Activated CD4-positive, alpha-beta T cell treated with anti-CD3 and anti-CD28 coated beads for 1 hour (primary cell): ENCODE results near the gene ABHD10.
A peak's percentile ranks its signal among the peaks of the same experiment; 100 is the strongest.

Experiments
- DNase-seq: peaks from one replicate; pipeline ENCODE4 v3.0.0-alpha.2; 2020

Gene ABHD10

GRCh38 chr3:112002096-112002971, 23.5 kb downstream of the ABHD10 start:
- no peak for DNase-seq

GRCh38 chr3:112003321-112004080, 24.7 kb downstream of the ABHD10 start:
- no peak for DNase-seq

- no peak for DNase-seq
These were observed 25.4 kb downstream of the ABHD10 start for GRCh38 chr3:112004187-112004586.

GRCh38 chr3:112004669-112005068, 25.8 kb downstream of the ABHD10 start:
- no peak for DNase-seq

GRCh38 chr3:112005091-112005672, 26.4 kb downstream of the ABHD10 start:
- DNase-seq = no peak

- DNase-seq = no peak
These were observed 28.8 kb downstream of the ABHD10 start for GRCh38 chr3:112007633-112008032.

GRCh38 chr3:112009670-112010069, 30.8 kb downstream of the ABHD10 start:
- DNase-seq = no peak

- DNase-seq = no peak
These were observed 31.8 kb downstream of the ABHD10 start for GRCh38 chr3:112010636-112011035.

- no peak for DNase-seq
These were observed 32.6 kb downstream of the ABHD10 start for GRCh38 chr3:112011376-112011940.

- no peak for DNase-seq
These were observed 33.6 kb downstream of the ABHD10 start for GRCh38 chr3:112012205-112012992.

- peak; percentile 37 for DNase-seq
These were observed 34.4 kb downstream of the ABHD10 start for GRCh38 chr3:112013058-112013783.

- no peak for DNase-seq
These were observed 34.9 kb downstream of the ABHD10 start for GRCh38 chr3:112013784-112014143.

GRCh38 chr3:112017091-112017490, 38.3 kb downstream of the ABHD10 start:
- no peak for DNase-seq

GRCh38 chr3:112018712-112019111, 39.9 kb downstream of the ABHD10 start:
- DNase-seq = no peak

- no peak for DNase-seq
These were observed 40.9 kb downstream of the ABHD10 start for GRCh38 chr3:112019716-112020115.

- no peak for DNase-seq
These were observed 41.9 kb downstream of the ABHD10 start for GRCh38 chr3:112020674-112021085.

GRCh38 chr3:112027142-112027541, 48.3 kb downstream of the ABHD10 start:
- no peak for DNase-seq

GRCh38 chr3:112027826-112028225, 49.0 kb downstream of the ABHD10 start:
- no peak for DNase-seq

GRCh38 chr3:112030901-112031300, 52.1 kb downstream of the ABHD10 start:
- DNase-seq = no peak

- DNase-seq = no peak
These were observed 53.4 kb downstream of the ABHD10 start for GRCh38 chr3:112032098-112032731.

- DNase-seq = no peak
These were observed 55.6 kb downstream of the ABHD10 start, which contains the start of gene TMPRSS7 for GRCh38 chr3:112034436-112034835. Gene TMPRSS7 (plus strand): TSS chr3:112034736. CDS start chr3:112034846, 110 bp downstream.
